ENCODE data around the gene NOTO.

Gene NOTO

DNA sequence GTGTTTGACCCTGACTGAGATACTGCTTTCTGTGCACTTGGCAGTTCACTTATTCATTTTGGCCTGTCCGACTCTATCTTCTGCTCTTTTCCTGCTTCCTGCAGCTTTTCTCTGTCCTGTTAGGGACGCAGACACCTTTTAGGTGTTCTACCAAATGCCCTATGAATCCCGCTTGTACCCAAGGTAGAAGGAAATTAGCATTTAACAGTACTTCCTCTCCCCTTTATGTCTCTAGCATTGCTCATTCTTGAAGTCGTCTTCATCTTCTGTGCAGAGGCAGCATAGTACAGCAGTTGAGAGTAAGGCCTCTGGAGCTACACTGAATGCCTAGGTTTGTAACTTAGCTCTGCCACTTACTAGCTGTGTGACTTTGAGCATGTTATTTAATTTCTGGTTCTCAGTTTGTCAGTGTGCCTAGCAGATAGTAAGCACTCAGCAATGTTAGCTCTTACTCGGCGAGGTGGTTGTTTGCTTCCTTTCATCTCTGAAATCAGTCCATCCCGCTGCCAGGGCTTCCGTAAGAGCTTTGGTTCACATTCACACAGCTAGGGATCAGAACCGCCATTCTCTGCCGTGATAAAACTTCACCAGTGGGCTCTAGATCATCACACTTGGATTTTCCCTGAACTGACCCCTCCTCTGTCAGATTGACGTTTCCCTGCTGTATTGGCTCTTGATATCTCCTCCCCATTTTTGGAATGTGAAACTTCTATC lies 33.1 kb downstream of the NOTO start:
- no peak for DNase-seq

DNA sequence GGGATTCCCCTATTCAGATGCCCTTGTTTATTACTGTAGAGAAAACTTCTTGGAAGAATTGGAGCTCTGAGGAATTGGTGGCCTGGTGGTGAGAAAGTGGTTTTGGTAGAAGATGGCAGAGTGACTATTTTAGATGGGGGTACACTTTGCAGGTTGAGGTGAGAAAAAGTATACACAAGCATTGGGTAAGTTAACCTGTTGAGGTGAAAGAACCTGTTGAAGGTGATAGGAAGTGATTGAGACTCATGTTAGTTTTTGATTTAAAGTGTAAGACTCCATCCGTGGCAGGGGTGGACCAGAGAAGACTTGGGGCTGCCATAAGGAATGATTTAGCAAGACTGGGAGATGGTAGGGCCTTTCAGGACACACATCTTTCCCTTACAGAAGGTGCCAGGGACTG lies 34.8 kb downstream of the NOTO start:
- no peak for DNase-seq

DNA sequence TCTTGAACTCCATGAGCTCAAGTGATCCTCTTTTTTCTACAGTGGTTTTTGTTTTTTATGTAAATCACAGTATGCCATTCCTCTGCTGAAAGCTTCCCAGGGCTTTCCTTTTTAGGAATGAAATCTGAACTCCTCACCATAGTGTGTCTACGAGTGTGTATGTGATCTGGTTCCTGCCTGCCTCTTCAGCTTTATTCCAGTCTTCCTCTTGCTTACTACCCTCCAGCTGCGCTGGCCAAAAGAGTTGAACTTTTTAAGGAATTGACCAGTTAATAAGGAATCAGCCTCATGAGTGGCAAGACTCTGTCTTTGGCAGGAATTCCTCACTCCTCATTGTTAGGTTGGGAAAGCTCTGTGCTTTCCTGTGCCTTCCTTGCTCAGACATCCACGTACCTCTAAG lies 35.8 kb downstream of the NOTO start:
- DNase-seq: no peak

- no peak for DNase-seq
Observed at GRCh38 chr2:73238976-73239375, 36.6 kb downstream of the NOTO start.

GRCh38 chr2:73239776-73240175 lies 37.4 kb downstream of the NOTO start:
- no peak for DNase-seq

DNA sequence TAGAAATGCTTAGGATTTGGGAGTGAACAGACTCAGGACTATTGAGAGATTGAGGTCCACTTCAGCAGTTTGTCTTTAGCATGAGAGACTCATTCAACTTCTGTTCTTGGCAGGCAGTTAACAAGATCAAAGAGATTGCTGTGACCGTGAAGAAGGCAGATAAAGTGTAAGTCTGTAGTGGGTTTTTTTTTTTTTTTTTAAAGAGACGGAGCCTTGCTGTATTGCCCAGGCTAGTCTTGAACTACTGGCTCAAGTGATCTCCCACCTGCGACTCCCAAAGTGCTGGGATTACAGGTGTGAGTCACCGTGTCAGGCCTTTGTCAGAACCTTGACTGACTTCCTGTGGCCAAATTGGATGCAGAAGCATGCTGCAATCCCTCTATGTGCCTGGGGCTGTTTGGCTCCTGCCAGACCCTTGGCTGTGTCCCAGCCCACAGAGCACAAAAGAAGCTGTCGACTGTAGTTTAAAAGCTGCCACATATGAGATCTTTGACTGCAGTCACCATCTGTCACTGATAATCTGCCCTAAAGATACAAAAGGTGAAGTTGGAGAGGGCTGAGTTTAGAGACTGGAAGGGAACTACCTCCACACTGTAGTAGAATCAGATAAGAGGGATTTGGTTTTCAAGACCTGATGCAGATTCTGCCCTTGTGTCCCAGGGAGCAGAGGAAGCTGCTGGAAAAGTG lies 41.7 kb downstream of the NOTO start:
- DNase-seq: no peak

GRCh38 chr2:73244580-73244979 lies 42.2 kb downstream of the NOTO start:
- DNase-seq: no peak

GRCh38 chr2:73246850-73247249 lies 44.5 kb downstream of the NOTO start:
- no peak for DNase-seq

DNA sequence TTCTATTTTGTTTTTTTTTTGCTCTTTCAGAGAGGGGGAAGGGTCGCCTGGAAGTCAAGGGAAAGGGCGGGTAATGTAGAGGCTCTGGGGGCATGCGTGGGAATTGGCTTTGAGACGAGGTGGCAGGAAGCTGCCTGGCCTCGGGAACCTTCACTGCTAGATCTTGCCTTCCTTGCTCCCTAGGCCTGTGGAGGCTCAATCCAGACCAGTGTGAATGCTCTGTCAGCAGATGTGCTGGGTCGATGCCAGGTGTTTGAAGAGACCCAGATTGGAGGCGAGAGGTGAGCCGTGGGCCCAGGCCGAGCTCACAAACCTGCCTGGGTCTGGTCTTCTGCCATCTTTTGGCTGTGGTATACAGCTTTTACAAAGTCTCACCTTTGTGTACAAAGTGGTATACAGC lies 47.3 kb downstream of the NOTO start:
- DNase-seq: no peak

DNA sequence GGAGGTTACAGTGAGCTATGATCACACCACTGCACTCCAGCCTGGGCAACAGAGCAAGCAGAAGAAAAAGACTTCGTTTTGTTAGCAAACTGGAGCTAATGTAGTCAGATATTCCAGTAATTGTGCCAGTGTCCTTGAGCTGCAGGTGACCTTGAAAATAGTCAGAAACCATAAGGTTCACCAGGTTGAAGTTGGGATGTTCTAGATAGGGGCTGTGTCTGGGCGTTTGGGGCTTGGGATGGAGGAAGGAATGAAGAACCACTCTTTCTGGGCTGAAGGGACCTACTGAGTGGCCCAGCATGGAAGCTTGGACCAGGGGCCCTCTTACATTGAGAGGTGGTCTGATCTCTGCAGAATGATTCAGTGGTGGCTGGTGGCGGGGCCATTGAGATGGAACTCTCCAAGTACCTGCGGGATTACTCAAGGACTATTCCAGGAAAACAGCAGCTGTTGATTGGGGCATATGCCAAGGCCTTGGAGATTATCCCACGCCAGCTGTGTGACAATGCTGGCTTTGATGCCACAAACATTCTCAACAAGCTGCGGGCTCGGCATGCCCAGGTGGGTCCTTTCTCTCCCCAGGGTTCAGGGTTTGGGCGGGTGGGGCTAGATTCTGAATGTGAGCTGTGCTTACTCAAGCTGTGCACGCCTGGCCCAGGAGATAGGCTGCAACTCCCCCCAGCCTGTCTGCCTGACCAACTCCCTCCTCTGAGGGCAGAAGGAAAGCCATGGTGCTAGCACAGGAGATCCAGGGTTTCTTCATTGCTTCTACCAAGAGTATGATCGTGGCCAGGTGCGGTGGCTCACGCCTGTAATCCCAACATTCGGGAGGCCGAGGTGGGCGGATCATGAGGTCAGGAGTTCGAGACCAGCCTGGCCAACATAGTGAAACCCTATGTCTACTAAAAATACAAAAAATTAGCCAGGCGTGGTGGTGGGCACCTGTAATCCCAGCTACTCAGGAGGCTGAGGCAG lies 48.8 kb downstream of the NOTO start:
- DNase-seq: no peak

DNA sequence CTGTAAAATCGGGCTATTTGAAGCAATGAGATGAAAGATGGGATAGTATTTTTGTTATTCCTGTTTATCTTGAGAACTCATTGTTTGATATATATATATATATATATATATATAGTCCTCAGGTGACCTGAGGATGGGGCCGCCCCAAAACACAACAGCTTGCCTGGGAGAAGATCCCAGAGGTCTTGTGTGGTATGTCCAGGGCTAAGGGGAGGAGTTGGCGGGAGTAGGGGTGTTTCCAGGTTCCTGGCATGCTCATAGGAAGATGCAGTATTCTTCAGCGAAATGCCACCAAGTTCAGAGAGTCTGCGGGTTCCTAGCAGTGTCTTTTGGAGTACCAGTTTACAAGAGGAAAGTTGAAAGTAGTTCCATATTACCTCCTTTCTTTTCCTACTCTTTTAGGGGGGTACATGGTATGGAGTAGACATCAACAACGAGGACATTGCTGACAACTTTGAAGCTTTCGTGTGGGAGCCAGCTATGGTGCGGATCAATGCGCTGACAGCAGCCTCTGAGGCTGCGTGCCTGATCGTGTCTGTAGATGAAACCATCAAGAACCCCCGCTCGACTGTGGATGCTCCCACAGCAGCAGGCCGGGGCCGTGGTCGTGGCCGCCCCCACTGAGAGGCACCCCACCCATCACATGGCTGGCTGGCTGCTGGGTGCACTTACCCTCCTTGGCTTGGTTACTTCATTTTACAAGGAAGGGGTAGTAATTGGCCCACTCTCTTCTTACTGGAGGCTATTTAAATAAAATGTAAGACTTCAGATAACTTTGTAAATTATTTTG lies 50.1 kb downstream of the NOTO start:
- DNase-seq: no peak

GRCh38 chr2:73253400-73253799 lies 51.0 kb downstream of the NOTO start:
- no peak for DNase-seq

- no peak for DNase-seq
Observed at GRCh38 chr2:73253901-73254300, 51.5 kb downstream of the NOTO start.

GRCh38 chr2:73254343-73255006 lies 52.1 kb downstream of the NOTO start:
- DNase-seq: no peak

DNA sequence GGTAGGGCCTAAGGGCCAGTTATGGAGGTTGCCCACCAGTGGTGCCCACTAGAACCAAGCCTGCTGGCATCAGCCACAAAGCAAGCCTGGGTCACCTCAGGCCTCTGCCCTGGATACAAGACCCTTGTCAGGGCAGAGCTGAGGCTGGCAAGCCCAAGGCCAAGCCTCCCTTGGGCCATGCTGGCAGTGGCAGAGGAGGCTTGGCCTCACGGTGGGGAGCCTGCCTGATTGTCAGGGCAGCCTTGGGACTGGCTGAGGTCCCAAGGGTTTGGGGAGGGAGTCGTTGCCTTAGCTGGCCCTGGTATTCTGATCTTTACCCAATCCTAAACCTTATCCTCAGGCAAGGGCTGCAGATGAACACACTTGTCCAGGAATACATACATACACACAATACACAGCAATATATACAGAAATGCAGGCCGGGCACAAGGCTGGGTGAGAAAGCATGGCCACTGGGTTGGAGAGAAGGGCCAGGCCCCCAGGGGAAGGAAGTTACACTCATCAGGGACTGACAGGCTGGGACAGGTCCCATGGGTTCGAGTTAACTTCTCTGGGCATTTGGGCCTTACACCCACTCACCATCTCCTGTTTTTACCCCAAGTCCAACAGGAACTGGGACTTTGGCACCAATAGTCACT lies 52.8 kb downstream of the NOTO start:
- DNase-seq: no peak

GRCh38 chr2:73255907-73256617 lies 53.7 kb downstream of the NOTO start:
- no peak for DNase-seq

GRCh38 chr2:73256618-73256922 lies 54.2 kb downstream of the NOTO start:
- DNase-seq: no peak

DNA sequence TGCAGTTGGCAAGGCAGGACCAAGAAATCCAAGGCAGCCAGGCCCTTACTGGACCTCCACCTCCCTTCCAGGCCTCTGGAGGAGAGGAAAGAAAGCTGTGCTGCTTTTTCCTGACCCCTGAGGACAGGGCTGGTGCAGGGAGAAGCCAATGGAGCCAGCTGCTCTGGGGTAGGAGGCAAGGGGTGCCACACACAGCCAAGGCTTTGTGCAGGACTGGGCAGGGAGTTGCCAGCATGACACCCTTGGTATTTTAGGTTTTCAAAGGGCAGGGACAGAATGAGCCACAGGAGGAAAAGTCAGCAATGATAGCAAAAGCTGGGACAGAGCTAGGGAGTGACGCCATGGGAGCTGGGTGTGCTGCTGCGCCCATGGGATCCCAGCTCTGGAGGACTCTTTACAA lies 54.6 kb downstream of the NOTO start:
- DNase-seq: no peak

DNA sequence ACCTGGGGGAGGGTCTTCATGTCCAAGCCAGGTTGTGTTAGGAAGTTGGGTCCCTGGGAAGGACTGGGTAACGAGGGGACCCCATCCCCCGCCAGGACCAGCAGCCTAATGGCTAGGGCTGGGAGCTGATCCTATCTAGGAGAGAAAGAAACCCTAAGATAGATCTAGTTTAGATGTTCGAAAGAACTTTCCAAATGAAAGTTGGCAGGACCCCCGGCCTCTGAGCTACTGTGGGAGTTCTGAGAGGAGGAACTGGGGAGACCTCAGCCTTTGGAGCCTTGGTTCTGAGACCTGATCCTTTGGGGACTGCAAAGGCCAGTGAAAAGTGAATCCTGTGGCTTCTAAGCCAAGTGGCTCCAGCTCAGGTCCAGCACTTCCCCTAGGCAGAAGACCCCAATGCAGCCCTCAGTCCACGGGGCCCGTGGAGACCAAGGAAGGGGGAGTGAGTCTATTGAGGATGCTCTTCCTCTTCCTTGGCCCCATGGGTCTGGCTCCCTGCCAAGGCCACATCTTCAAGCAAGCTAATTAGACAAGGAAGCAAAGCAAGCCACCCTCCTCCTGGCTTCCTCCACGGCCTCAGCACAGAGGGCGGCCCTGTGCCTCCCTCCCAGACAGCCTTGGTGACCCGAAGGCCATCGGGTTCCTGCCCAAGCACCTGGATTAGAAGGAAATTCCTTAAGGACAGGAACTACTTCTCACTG lies 55.2 kb downstream of the NOTO start:
- no peak for DNase-seq

DNA sequence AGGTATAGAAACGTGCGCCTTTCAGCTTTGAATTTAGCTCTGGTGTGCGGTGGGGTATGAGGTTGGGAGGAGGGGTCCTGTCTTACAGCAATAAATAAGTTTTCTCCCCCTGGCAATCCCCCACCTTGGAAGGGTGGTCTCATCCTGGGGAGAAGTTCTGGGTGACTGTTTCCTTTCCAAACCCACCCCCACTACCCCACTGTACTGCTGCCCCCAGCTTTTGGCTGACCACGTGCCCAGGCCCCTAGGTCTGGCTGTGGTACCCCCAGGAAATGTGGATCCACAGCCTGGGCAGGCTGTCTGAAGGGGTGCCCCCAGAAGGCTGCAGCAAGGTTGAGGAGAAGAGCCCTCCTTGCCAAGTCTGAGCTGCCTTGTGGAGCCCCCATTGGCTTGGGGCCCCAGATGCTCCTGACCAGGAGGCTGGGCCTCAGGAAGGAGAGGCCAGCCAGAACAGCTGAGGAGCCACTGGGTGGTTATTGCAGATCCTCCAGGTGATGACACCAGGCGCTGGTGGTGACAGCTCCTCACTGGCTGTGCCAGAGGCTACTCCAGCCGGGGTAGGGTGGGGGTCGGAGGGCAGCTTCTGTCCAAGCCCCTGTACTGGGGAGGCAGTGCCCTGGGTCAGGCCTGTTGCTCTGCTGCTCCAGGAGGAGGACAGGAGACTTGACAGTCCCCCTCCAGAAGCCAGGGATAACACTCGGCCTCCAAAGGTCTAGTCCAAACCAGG lies 56.0 kb downstream of the NOTO start:
- DNase-seq: no peak
